Skin epidermis (tissue), 12 donors: ENCODE results near the gene PSMD5.
"Not testable (repeated sequence)": the region's sequence is repeated elsewhere in the genome, so short reads cannot be mapped to it uniquely, and the experiment has no call there.

Experiments used
- H3K27ac ChIP-seq, 21 experiments: fragments of 200-600 bp; sonication (generic) in 11 of 21; one replicate each; pipeline ENCODE4 v1.5.0; 2020; ENCODE audit warnings: mild to moderate bottlenecking in 3 of 21, inconsistent platforms in 2 of 21, moderate library complexity in 2 of 21
- H3K4me3 ChIP-seq, 7 experiments: fragments of 200-600 bp; sonication (generic) in 2 of 7; one replicate each; pipeline ENCODE4 v1.5.0; 2020; ENCODE audit warnings: inconsistent platforms in 2 of 7, mild to moderate bottlenecking in 2 of 7, moderate library complexity in 1 of 7

Gene PSMD5

GRCh38 chr9:120830865-120831264 is 11.9 kb downstream of the PSMD5 start:
- no peak overlapping the region for H3K4me3 ChIP-seq

DNA sequence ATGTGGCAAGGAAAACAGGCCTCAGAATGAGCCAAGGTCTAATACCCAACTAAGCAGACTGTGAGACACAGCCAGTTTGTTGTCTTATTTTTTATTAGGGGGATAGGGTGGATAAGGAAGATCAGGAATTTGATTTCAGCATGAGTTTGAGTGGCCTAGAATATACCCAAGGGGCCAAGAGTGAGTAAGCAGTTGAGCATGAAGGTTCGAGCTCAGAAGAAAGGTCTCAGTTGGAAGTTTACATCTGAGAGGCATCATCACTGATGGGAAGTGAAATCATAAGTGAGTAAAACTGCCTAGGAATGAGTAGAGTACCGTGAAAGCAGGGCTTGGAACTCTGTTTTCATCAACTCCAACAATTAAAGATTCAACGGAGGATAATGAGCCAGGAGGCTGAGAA is 12.6 kb downstream of the PSMD5 start:
- H3K27ac ChIP-seq, result no peak overlapping the region
- no peak overlapping the region for H3K4me3 ChIP-seq

More at GRCh38 chr9:120830865-120831264, 11.9 kb downstream of the PSMD5 start:
- no peak overlapping the region for H3K27ac ChIP-seq

DNA sequence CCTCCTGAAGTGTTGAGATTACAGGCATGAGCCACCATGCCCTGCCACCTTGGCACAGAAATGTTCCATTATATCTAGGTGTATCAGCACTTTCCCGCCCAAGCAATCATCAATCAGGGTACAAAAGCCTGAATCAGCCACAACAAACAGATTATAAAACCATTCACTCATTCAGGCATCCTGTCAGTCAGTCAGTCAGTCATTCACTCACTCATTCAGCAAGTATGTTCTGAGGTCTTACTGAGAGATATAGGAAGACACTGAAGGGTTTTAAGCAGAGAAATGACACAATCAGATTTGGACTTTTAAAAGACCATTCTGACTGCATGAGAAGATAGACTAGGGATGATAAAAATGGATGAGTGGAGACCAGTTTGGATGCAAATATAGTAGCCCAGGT is 13.1 kb downstream of the PSMD5 start:
- Histone ChIP-seq H3K4me3 (no peak overlapping the region), H3K27ac (no peak overlapping the region)

DNA sequence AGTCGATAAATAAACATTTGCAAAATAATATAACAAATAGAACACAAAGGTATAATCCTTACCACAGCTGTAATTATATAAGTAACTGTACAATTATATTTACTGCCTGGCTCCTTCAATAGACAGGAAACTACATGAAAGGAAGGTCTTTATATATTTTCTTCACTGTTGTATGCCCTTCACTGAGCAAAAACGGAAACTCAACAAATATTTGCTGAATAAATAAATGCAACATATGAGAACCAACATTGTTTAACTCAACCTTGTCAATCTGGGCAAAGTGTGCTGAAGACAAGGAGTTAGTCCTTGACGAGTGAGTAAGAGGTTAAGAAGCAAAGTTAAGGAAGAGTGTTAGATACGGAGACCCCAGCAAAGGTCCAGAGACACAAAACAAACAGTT is 22.6 kb downstream of the PSMD5 start:
- no peak overlapping the region for H3K27ac ChIP-seq
- H3K4me3 ChIP-seq, result no peak overlapping the region

DNA sequence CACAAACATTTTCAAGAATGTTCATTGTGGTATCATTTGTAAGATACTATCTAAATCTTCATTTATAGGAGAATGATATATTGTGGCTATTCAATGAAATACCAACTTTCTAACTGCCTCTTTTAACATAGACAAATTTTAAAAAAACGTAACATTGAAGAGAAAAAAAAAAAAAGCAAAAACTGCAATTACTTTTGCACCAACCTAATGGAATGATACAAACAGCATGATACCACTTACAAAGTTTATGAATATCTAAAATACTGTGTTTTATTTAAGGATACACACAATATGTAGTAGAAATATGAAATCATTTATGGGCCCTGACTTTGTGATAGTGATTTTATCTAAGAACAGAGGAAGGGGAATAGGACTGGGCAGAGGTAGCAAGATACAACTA is 24.1 kb downstream of the PSMD5 start:
- Histone ChIP-seq H3K4me3 (no peak overlapping the region), H3K27ac (no peak overlapping the region)

DNA sequence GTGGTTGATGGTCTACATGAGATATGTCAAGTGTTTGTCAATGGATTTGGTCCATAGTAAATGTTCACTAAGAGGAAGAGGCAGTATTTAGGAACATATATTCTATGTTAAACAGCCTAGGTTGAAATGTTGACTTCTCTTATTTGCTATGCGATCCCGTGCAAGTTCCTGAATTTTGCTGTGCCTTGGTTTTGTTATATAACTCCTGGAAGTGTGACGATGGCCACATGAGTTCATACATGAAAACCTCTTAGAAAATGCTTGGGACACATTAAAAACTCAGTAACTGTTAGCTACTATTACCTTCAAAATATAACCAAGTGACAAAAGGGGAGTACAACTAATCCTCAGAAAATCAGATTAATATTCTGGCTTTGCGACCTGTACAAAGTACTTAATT is 27.6 kb downstream of the PSMD5 start:
- Histone ChIP-seq H3K4me3 (no peak overlapping the region), H3K27ac (no peak overlapping the region)

GRCh38 chr9:120808931-120809330 is 33.8 kb downstream of the PSMD5 start:
- H3K4me3 ChIP-seq, result no peak overlapping the region
- no peak overlapping the region for H3K27ac ChIP-seq

- no peak overlapping the region for H3K27ac ChIP-seq
- no peak overlapping the region for H3K4me3 ChIP-seq
Observed at GRCh38 chr9:120807607-120808379, 34.9 kb downstream of the PSMD5 start.

DNA sequence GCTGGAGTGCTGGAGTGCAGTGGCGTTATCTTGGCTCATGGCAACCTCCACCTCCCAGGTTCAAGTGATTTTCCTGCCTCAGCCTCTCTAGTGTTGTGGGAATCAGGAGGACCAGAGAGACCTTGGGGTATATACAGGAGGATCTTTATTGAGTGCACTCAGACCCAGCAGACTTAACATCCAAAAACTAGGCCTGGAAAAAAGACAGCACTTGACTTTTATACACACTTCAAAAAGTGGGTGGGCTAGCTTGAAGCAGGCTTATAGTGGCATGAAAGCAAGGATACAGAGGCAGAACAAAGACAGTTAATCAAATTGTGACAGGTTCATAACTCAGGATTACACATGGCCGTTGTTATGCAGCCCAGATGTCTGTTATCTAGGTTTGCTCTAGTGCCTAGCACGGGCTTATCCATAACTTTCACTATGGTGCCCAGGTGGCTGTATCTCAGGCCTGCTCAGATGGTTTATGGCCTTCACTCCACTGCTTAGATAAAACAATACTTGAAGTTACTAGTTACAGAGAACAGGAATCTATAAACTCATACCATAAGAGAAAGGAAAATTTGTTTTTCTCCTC is 37.8 kb downstream of the PSMD5 start:
- H3K27ac ChIP-seq, result not testable (repeated sequence)

GRCh38 chr9:120801441-120801840 is 41.3 kb downstream of the PSMD5 start:
- H3K4me3 ChIP-seq, result peak overlapping the region in 1 of 7 experiments; percentile 1
- no peak overlapping the region for H3K27ac ChIP-seq

More for the DNA sequence above, 37.8 kb downstream of the PSMD5 start:
- H3K4me3 ChIP-seq, result not testable (repeated sequence)

DNA sequence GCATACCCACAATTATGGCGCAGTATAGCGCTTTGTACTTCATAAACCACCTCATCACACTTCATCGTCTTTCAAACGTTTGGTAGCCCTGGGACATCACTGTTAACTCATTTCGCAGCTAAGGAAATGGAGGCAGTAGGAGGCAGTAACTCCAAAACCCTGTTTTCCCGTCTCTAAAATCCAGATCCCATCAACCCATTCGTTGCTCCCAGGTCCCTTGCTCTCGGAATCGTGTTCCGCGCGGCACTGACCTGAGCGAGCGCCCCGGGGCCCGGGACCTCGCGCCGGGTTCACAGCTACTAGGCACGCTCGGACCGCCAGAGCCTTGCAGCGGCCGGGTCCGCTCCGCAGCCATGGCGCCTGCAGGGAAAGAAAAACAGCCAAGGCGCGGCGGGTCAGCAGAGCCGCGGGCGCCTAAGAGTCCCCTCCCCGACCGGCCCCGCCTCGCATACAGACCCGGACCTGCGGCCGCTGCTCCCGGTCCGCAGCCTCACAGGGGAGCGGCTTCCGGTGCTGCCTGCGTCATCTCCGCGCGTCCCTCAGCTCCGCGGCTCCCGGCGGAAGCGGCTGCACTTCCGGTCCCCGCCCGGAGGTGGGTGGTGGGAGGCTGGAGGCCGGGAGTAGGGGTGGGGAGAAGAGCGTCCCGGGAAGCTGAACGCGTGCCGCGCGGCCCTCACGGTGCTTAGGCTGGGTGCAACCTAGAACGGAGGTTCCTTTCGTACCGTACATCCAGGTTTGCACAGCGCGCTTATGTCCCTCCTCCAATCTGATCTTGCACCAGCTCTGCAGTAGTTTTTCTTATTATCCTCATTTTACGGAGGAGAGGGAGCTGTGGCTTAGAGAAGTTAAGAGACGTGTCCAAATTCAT is 49.6 kb downstream of the PSMD5 start, which contains the start of gene FBXW2:
Gene FBXW2, minus strand, starts transcription at position 519 of the 868 bp plus-strand sequence. CDS start 5,158 bp downstream, outside the sequence.
- Histone ChIP-seq H3K27ac (peak within 1 kb of the TSS; percentile 27 to 98 (median 94)), H3K4me3 (peak within 1 kb of the TSS; percentile 76 to 98 (median 90))

DNA sequence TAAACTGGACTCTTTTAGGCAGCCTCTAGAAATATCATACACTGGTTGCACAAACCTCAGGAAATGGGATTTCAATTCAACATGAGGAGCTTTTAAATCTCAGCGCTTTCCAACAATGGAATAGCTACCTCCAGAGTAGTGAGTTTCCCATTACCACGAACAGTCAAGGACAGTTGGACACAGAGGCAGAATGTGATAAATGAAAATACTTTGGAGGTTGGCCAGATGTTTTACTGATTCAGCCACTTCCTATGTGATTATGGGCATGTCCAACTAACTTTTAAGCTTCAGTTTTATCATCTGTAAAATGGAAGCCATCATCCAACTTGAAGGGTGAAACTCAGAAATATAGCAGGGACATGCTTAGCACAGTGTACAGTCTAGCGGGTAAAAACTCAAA is 51.6 kb downstream of the PSMD5 start:
- Histone ChIP-seq H3K4me3 (no peak overlapping the region), H3K27ac (peak overlapping the region in 1 of 21 experiments; percentile 26)

DNA sequence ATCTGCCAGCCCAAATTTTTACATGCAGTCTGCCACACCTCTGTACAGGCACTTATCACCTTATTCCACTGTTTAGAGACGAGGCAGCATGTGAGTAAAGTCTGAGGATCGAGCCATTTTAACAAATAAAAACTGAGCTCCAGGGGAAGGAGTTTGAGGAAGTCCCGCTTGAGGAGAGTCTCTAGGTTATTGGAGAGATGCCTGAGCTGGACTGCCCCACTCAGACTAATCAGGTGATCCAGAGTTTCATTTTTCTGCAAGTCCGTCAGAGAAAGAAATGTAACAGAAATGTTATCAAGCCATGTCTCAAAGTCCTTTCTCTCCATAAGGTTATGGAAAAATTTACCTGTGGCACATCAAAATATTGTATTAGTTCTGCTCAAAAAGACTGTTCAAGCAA is 54.8 kb downstream of the PSMD5 start:
- Histone ChIP-seq H3K27ac (no peak overlapping the region), H3K4me3 (no peak overlapping the region)

GRCh38 chr9:120783602-120784047 is 59.1 kb downstream of the PSMD5 start:
- Histone ChIP-seq H3K4me3 (no peak overlapping the region), H3K27ac (peak overlapping the region in 2 of 21 experiments; percentile 19 to 53)

DNA sequence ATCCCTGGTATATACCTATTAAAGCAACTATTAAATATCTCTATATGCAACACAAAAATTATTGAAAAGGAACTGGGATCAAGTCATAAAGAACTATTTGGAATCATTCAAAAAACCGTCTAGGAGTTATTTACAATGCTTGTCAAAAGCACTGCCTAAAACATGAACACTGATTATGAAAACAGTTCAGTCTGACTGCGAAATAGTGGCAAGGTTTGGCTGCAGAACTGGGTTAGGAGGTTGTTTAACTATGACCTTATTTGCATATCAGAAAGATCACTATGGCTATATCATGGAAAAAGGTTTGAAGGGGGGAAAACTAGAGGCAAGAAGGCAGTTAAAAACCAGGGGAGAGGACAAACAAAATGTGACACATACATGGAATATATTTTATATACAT is 61.5 kb downstream of the PSMD5 start:
- H3K4me3 ChIP-seq, result no peak overlapping the region

GRCh38 chr9:120780367-120780766 is 62.4 kb downstream of the PSMD5 start:
- H3K27ac ChIP-seq, result peak overlapping the region in 4 of 21 experiments; percentile 4 to 19 (median 19)
- H3K4me3 ChIP-seq, result no peak overlapping the region

More for the DNA sequence above, 61.5 kb downstream of the PSMD5 start:
- peak overlapping the region in 3 of 21 experiments; percentile 4 to 19 (median 19) for H3K27ac ChIP-seq

DNA sequence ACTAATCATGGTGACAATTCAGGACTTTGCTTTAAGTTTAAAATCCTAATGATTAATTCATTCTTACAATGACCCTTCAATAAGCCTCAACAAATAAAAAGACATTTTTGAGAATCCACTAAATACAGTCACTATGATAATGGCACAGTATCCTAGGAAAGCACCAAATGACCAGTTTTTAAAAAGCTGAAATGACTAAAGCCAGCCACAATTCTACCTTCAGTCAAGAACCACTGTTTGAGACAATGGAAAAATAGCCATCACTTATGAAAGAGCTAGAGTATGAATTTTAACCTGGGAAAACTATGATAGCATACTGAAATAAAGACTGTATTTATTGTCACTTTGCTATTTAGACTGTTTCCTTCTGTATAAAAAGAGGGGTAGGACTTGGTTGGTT is 63.5 kb downstream of the PSMD5 start:
- no peak overlapping the region for H3K4me3 ChIP-seq
- peak overlapping the region in 5 of 21 experiments; percentile 15 to 42 (median 21) for H3K27ac ChIP-seq

DNA sequence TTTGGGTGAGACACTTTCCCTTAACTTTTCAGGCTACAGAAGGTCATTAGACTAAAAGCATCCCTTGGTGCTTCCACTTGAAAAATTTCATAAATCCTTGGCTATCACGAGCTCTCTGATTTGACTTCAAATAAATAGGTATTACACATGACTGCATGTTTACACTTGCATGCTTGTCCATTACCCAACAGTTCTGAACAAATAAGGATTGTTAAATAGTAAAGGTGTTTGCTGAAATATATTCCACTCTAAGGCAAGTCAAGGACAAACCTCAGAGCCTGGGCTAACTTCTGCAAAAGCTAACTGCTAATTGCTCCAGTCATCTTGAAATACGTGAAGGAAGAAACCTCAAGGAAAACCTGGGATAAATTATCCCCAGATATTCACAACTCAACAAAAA is 64.0 kb downstream of the PSMD5 start:
- H3K27ac ChIP-seq, result peak overlapping the region in 4 of 21 experiments; percentile 15 to 42 (median 20)
- H3K4me3 ChIP-seq, result no peak overlapping the region

DNA sequence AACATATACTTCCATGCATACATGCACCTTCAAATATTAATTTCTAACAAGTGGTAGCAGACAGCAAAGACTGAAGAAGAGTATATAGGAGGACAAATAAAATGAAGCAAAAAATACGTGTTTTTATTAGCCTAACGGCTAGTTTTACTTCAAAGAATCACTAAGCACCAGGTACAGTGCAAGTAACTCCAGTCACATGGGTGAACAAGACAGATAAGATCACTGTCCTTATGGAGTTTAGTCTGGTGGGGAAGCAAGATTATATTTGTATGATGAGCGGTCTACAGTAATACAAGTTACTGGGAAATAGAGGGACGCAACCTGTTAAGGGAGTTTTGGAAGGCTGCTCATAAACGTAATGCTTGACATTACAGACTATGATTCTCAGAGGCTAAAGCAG is 65.5 kb downstream of the PSMD5 start:
- H3K27ac ChIP-seq, result peak overlapping the region in 1 of 21 experiments; percentile 8

DNA sequence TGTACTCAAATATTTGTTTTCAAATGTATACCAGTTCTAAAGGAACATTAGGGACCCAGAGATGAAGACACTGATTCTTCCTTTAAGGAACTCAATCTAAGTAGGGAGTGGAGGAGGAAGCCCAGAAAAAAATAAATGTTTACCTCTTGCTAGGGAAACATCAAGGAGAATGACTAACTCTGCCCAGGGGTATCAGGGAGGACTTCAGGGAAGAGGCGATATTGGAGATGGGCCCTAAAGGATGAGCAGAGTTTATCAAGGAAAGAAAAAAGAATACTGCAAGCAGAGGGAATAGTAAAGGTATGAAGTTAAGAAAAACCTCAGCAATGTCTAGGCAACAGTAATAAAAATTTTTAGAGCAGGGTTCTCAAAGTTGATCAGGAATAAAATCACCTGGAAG is 65.9 kb downstream of the PSMD5 start:
- no peak overlapping the region for H3K4me3 ChIP-seq
- H3K27ac ChIP-seq, result peak overlapping the region in 4 of 21 experiments; percentile 6 to 19 (median 11)

More for the DNA sequence above, 65.5 kb downstream of the PSMD5 start:
- no peak overlapping the region for H3K4me3 ChIP-seq
